Measurements from ENCODE around the gene KDM7A.

GRCh38 chr7:140060243-140060630, 116.5 kb downstream of the KDM7A start:
- TF ChIP-seq POLR2AphosphoS5 (IDR thresholded peaks at IDR 0.05; ENCODE audit: low read depth) (no peak), CTCF (IDR thresholded peaks at IDR 0.05; ENCODE audit: insufficient read depth, low read length) (no peak), GABPA (IDR thresholded peaks at IDR 0.05; ENCODE audit: low read depth) (no peak), REST (IDR thresholded peaks at IDR 0.05; ENCODE audit: insufficient replicate concordance, low read depth) (no peak)
